Measurements from ENCODE around the gene CD4.
"Not testable (repeated sequence)": the region's sequence is repeated elsewhere in the genome, so short reads cannot be mapped to it uniquely, and the experiment has no call there.

CD4 gene

GRCh38 chr12:6847676-6848075, 58.3 kb downstream of the CD4 start:
- DNase-seq (ENCODE audit: low read depth): no peak

DNA sequence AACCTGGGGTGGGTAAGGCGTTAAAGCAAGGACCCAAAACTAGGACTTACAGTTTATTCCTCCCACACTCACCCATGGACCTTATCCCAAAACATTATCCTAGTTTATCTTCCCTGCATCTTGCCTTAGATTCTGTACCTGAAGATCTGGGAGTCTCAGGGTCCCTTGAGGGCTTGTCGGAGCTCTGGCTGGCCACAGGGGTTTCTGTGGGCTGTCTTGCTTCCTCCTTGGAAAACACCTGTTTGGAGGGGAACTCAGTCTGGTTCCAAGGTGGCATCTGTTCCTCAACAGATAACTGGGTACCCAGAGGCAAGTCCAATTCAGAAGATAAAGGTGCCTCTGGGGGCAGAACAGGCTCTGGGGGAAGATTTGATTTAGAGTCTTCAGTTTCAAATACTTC, 60.1 kb downstream of the CD4 start:
- no peak for DNase-seq (ENCODE audit: low read depth)

- DNase-seq (ENCODE audit: low read depth): no peak
These were observed 60.7 kb downstream of the CD4 start for GRCh38 chr12:6849976-6850560.

DNA sequence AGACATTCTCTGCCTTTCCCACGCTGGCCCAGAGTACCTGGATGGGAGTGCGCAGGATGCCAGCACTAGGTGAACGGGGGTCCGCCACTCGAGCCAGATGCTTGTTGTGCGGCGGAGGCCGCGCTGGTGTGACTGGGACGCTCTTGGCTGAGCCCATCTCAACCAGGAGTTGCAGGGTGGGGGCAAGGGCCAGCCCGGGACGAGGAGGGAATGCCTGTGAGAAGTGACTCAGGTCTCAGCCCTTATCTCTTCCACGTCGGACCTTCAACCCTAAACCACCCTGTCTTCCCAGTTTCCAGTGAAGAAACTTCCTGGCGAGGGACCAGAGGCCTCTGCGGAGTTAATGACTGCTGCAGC, 61.4 kb downstream of the CD4 start:
- no peak for DNase-seq (ENCODE audit: low read depth)

- peak; percentile 86 for DNase-seq (ENCODE audit: low read depth)
These were observed 62.0 kb downstream of the CD4 start, which contains the start of gene CDCA3 for GRCh38 chr12:6851153-6851920. Gene CDCA3 (minus strand): TSS chr12:6851286. CDS start chr12:6850952, 334 bp downstream.

DNA sequence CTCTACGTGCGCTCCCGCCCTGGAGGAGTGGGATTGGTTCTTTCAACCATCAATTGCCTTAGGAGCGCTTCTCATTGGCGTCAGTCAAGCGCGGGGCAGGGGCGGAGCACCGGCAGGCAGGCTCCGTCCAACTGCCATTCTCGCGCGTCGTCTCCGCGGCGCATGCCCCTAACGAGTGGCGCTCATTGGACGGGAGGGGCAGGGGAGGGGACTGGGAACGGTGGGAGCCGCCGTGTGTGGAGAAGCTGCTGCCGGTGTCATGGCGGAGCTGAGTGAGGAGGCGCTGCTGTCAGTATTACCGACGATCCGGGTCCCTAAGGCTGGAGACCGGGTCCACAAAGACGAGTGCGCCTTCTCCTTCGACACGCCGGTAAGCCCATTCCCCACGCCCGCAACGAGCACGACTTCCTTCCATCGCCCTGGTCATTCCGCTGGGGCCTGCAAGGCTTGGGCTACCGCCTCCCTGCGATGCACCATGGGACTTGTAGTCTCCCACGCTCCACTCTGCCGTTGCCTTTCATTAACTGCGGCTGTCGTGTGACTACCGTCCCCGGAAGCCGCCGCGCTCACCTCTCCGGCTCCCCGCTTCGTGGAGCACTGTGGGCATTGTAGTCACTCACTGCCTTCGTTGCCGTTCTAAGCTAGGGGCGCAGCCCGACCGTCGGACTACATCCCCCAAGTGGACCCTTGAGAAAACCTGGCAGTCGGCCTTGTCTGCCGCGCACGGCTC, 62.8 kb downstream of the CD4 start, which contains the start of gene USP5:
Gene USP5, plus strand, starts transcription at position 230 of the 730 bp plus-strand sequence. Its CDS starts 30 bp downstream, at position 260.
- DNase-seq (ENCODE audit: low read depth): peak; percentile 98

GRCh38 chr12:6852651-6853354, 63.5 kb downstream of the CD4 start:
- peak; percentile 73 for DNase-seq (ENCODE audit: low read depth)

DNA sequence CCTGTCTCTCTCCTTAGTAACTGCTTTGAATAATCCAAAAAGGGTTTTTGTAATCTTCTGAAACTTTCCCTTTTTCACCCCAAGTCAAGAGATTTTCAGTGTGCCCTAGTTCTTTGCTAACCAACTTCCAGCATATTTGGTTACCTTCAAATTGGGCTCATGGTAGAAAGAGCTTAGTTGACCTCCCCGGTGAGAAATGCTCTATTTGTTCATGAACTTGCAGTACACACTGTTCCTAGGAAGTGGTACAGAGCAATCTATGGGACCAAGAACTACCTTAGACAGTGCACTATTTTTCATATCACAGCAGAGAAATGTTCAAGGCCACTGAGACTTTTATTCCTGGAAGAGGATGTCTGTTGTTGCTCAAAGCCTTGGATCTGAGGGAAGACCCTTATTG, 64.3 kb downstream of the CD4 start:
- no peak for DNase-seq (ENCODE audit: low read depth)

DNA sequence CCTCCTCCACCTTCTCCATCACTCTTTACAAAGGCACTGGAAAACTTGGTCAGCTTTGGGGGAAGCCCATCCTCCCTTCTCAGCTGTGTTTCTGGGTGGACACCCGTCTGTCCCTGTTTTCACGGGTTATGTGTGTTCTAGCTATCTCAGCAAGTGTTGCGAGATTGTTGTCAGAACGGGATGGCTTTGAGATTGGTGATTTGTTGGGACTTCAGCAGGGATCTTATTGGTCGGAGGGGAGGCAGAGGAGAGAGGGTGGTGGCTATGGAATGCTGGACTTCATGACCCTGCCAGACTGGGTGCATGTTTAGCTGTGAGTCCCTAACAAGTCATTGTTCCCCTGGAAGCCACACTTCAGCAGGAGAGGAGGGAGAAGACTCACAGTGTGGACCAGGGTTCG, 64.7 kb downstream of the CD4 start:
- DNase-seq (ENCODE audit: low read depth): no peak

GRCh38 chr12:6855322-6855721, 66.0 kb downstream of the CD4 start:
- no peak for DNase-seq (ENCODE audit: low read depth)

GRCh38 chr12:6858799-6859198, 69.5 kb downstream of the CD4 start:
- no peak for DNase-seq (ENCODE audit: low read depth)

- no peak for DNase-seq (ENCODE audit: low read depth)
These were observed 70.8 kb downstream of the CD4 start for GRCh38 chr12:6860116-6860515.

GRCh38 chr12:6860942-6861341, 71.6 kb downstream of the CD4 start:
- no peak for DNase-seq (ENCODE audit: low read depth)

DNA sequence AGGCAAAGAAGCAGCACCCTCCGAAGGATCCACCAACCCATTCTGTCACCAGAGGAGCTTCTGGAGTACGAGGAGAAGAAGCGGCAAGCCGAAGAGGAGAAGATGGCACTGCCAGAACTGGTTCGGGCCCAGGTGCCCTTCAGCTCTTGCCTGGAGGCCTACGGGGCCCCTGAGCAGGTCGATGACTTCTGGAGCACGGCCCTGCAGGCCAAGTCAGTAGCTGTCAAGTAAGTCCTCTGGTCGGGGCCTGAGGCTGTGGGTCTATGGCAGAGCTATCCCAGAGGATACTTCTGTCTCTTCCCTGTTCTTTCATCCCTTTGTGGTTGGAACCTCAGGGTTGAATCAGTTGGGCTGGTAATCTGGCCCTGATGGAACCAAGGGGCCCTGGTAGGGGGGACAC, 72.1 kb downstream of the CD4 start:
- DNase-seq (ENCODE audit: low read depth): no peak

GRCh38 chr12:6863033-6863432, 73.7 kb downstream of the CD4 start:
- no peak for DNase-seq (ENCODE audit: low read depth)

DNA sequence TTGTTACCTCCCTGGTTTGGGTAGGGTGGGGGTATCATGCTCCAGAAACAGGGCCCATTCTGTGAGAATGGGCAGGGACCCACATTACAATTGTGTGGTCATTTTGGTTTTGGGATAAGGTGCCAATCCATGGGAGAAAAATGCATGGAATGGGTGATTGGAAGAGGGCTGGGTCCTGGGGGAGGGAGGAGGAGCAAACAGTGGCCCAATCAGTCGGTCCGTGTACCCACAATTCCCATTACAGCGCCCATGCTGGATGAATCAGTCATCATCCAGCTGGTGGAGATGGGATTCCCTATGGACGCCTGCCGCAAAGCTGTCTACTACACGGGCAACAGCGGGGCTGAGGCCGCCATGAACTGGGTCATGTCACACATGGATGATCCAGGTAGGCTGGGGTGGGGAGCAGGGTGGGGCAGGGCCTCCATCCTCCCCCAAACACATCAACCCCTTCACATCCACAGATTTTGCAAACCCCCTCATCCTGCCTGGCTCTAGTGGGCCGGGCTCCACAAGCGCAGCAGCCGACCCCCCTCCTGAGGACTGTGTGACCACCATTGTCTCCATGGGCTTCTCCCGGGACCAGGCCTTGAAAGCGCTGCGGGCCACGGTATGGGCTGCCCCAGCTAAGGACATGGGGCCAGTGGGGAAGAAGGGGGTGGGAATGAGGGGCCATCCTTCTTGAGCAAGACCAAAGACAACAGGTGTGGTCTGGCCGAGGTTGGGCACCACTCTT, 74.4 kb downstream of the CD4 start:
- DNase-seq (ENCODE audit: low read depth): no peak

DNA sequence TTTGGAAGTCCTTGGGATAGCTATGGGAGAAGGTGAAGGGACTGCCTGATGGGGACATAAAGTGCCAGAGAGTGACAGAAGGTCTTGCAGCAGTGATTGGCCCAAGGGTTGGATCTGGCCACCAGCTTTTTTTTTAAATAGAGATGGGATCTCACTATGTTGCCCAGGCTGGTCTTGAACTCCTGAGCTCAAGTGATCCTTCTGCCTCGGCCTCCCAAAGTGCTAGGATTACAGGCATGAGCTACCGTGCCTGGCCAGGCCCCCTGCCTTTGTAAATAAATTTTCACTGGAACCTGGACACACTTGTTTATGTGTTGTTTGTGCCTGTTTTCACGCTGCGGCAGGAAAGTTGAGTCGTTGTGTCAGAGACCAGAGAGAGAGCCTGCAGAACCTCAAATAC, 76.0 kb downstream of the CD4 start:
- not testable (repeated sequence) for DNase-seq (ENCODE audit: low read depth)

DNA sequence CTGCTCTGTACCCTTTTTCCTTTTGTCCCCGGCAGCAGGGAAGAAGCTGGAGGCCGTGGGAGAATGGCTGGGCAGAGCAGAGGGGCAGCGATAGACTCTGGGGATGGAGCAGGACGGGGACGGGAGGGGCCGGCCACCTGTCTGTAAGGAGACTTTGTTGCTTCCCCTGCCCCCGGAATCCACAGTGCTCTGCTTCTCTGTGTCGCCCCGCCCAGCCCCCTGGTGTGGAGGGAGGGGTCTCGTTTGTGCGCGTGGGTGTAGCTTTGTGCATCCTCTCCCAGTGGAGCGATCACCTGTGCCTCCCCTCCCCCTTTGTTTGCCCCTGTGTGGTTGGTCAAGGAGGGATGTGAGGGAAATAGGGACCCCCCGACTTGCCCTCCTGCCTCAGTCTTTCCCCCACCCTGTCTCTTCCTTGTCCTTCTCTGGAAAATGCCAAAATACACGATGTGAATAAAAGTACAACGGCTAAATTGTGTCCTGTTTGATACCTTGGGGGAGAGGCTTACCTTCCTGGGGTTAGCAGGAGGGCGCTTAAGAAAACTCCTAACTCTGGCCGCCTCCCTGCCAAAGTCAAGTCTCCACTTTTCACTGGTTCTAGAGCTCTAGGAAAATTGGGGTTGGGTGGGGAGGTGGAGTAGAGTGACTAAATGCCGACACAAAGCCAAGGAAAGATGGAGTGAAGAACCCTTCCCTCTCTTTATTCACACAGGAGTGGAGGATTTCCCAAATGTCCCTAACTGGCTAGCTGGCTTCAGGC, 77.0 kb downstream of the CD4 start:
- DNase-seq (ENCODE audit: low read depth): no peak

- no peak for DNase-seq (ENCODE audit: low read depth)
These were observed 77.6 kb downstream of the CD4 start for GRCh38 chr12:6866920-6867412.

- DNase-seq (ENCODE audit: low read depth): peak; percentile 80
These were observed 78.3 kb downstream of the CD4 start, which contains the start of gene TPI1 for GRCh38 chr12:6867413-6868210. Gene TPI1 (plus strand): TSS chr12:6867531. CDS start chr12:6867567, 36 bp downstream.

All from activated T-cell treated with anti-CD3 and anti-CD28 coated beads for 48 hours (primary cell).